HG03520 (cell line): Measurements from ENCODE around the gene ZDHHC14.

Experiments used
- ATAC-seq: cut with Tn5 transposase; IDR thresholded peaks from one replicate; pipeline ENCODE4 v1.9.1; 2021; ENCODE audit warnings: mild to moderate bottlenecking, moderate library complexity; ENCODE audit not compliant: unreplicated experiment

Gene ZDHHC14

GRCh38 chr6:157488058-157488457 is 107.1 kb downstream of the ZDHHC14 start:
- ATAC-seq, result no peak

GRCh38 chr6:157488716-157489118 is 107.7 kb downstream of the ZDHHC14 start:
- no peak for ATAC-seq

- no peak for ATAC-seq
Measured at GRCh38 chr6:157490611-157491269, 109.8 kb downstream of the ZDHHC14 start.

GRCh38 chr6:157491571-157492232 is 110.7 kb downstream of the ZDHHC14 start:
- ATAC-seq, result no peak

GRCh38 chr6:157492249-157492648 is 111.3 kb downstream of the ZDHHC14 start:
- no peak for ATAC-seq

- no peak for ATAC-seq
Measured at GRCh38 chr6:157492741-157493140, 111.8 kb downstream of the ZDHHC14 start.

- ATAC-seq, result no peak
Measured at GRCh38 chr6:157493173-157493572, 112.2 kb downstream of the ZDHHC14 start.

- ATAC-seq, result no peak
Measured at GRCh38 chr6:157493576-157493975, 112.6 kb downstream of the ZDHHC14 start.

GRCh38 chr6:157494132-157494710 is 113.2 kb downstream of the ZDHHC14 start:
- ATAC-seq, result no peak

GRCh38 chr6:157496534-157497095 is 115.6 kb downstream of the ZDHHC14 start:
- no peak for ATAC-seq

- ATAC-seq, result no peak
Measured at GRCh38 chr6:157497579-157497978, 116.6 kb downstream of the ZDHHC14 start.

- ATAC-seq, result no peak
Measured at GRCh38 chr6:157498817-157499216, 117.8 kb downstream of the ZDHHC14 start.

- ATAC-seq, result no peak
Measured at GRCh38 chr6:157500022-157500421, 119.0 kb downstream of the ZDHHC14 start.

GRCh38 chr6:157503018-157503747 is 122.2 kb downstream of the ZDHHC14 start:
- ATAC-seq, result no peak

- no peak for ATAC-seq
Measured at GRCh38 chr6:157505912-157506491, 125.0 kb downstream of the ZDHHC14 start.

- no peak for ATAC-seq
Measured at GRCh38 chr6:157510323-157511188, 129.6 kb downstream of the ZDHHC14 start.

GRCh38 chr6:157511682-157512381 is 130.8 kb downstream of the ZDHHC14 start:
- ATAC-seq, result no peak

- ATAC-seq, result no peak
Measured at GRCh38 chr6:157512382-157512682, 131.3 kb downstream of the ZDHHC14 start.

GRCh38 chr6:157513004-157513603 is 132.1 kb downstream of the ZDHHC14 start:
- ATAC-seq, result no peak
